GM13977 (cell line): ENCODE measurements around the gene FOXP4.

Experiments
- DNase-seq: peaks from one replicate; pipeline ENCODE4 v3.0.0; 2012; ENCODE audit warnings: low spot score
- CTCF ChIP-seq: IDR thresholded peaks from 2 replicates; pipeline ENCODE4 v1.5.1; 2012; ENCODE audit warnings: mild to moderate bottlenecking, control low read depth; ENCODE audit not compliant: insufficient read depth; ENCODE audit errors: extremely low read depth, missing control alignments
- in situ Hi-C: fragments of 300-500 bp; cut with MboI; formaldehyde crosslinking; loops from one replicate; pipeline ENCODE4 v1.12.0; 2022; ENCODE audit warnings: low sequenced_read_pairs, low pct_unique_long_range_greater_than_20kb, mixed read lengths, inconsistent platforms; ENCODE audit not compliant: unreplicated experiment

FOXP4 gene

GRCh38 chr6:41646026-41646795 lies 100.0 kb downstream of the FOXP4 start:
- TF ChIP-seq CTCF = no peak
- in situ Hi-C loops = no loop called here
- DNase-seq = no peak

GRCh38 chr6:41647061-41647511 lies 100.9 kb downstream of the FOXP4 start:
- no peak for TF ChIP-seq CTCF
- no peak for DNase-seq
- in situ Hi-C loops = no loop called here

DNA sequence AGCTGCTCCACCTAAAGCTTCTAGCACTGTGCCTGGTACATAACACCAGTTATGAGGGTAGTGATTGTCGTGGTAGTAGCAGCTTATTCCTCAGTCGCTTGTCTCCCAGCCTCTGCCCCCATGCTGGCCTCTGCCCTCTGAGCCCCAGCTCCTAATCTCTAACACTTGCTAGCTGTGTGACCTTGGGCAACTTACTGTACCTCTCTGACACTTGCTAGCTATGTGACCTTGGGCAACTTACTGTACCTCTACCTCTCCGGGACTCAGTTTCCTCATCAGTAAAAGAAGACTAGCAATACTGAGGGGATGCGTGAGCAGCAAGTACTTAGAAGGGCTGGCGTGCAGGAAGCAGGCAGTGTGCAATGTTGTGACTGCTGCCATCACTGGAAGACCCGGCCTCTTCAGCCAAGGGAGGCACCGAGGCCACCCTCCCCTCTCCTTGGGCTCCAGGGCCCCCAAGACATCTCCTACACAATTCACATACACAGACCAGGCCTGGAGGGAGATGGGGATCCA lies 101.9 kb downstream of the FOXP4 start:
- TF ChIP-seq CTCF = no peak
- DNase-seq = no peak
- in situ Hi-C loops = no loop called here

GRCh38 chr6:41648921-41649320 lies 102.7 kb downstream of the FOXP4 start:
- no peak for TF ChIP-seq CTCF
- DNase-seq = no peak
- in situ Hi-C loops = no loop called here

DNA sequence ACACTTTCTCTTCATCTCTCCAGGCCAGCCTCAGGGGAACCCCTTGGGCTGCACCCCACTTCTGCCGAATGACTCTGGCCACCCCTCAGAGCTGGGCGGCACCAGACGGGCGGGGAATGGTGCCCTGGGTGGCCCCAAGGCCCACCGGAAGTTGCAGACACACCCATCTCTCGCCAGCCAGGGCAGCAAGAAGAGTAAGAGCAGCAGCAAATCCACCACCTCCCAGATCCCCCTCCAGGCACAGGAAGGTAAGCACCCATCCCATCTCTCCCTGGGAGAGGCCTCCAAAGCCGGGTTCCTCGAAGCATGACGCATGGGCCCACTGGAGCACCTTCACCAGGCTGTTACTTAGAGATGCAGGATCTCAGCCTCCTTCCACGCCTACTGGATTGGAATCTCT lies 103.4 kb downstream of the FOXP4 start:
- in situ Hi-C loops = no loop called here
- TF ChIP-seq CTCF = no peak
- no peak for DNase-seq

GRCh38 chr6:41650120-41650519 lies 103.9 kb downstream of the FOXP4 start:
- in situ Hi-C loops = no loop called here
- TF ChIP-seq CTCF = no peak
- DNase-seq = no peak
